GM21447 (cell line): ENCODE measurements around the gene HOXB13.

Experiments
- ATAC-seq: cut with Tn5 transposase; IDR thresholded peaks from one replicate; pipeline ENCODE4 v1.9.1; 2021; ENCODE audit not compliant: unreplicated experiment

Gene HOXB13

GRCh38 chr17:48728232-48729231, at the start of gene HOXB13:
TSS of gene HOXB13 (minus strand) at chr17:48728750. CDS start at chr17:48728593, 157 bp downstream.
- ATAC-seq = no peak

DNA sequence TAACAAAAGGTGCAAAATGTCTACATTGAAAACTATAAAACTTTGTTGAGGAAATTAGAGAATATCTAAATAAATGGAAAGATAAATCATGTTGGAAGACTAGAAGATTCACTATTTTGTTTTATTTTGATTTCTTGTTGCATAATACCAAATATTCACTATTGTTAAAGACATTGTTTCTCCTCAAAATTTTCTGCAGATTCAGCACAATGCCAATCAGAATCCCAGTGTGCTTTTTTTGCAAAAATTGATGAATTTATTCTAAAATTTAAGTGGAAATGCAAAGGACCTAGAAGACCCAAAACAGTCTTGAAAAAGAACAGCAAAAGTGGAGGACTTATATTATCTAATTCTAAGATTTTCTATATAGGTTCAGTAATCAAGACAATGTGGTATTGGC, 48.1 kb upstream of the HOXB13 start:
- no peak for ATAC-seq

DNA sequence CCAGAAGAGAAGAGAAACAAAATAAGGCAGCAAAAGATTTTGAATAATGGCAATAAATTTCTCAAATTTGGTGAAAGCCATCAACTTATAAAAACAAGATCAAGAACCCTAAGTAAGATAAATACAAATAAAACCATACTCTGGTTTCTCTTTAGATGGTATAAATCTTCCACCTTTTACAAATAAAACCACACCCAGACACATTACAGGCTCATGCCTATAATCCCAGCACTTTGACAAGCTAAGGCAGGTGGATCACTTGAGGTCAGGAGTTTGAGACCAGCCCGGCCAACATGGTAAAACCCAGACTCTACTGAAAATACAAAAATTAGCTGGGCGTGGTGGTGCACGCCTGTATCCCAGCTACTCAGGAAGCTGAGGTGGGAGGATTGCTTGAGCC, 44.7 kb upstream of the HOXB13 start:
- ATAC-seq = no peak

- no peak for ATAC-seq
Measured at GRCh38 chr17:48770954-48771353, 42.4 kb upstream of the HOXB13 start.

GRCh38 chr17:48769009-48769675, 40.6 kb upstream of the HOXB13 start:
- ATAC-seq = no peak

GRCh38 chr17:48767263-48767774, 38.8 kb upstream of the HOXB13 start:
- no peak for ATAC-seq

- ATAC-seq = no peak
Measured at GRCh38 chr17:48761114-48761513, 32.6 kb upstream of the HOXB13 start.

DNA sequence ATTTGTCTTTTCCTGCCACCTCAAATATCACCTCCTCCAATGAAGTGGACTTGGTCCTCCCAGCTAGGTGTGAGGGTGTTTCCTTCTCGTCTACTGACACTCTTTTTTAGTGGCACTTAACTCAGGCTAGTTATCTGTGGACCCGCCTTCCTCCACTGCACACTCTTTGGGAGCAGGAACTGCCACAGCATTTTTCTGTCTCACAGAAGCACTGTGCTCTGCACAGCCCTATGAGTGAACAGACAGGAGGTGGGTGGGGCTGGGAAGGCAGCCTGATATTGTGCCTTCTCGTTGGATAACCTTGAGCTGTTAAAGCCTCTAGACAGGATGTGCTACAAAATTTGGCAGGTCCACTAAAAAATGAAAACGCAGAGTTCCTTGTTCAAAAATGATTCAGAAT, 31.9 kb upstream of the HOXB13 start:
- ATAC-seq = no peak

DNA sequence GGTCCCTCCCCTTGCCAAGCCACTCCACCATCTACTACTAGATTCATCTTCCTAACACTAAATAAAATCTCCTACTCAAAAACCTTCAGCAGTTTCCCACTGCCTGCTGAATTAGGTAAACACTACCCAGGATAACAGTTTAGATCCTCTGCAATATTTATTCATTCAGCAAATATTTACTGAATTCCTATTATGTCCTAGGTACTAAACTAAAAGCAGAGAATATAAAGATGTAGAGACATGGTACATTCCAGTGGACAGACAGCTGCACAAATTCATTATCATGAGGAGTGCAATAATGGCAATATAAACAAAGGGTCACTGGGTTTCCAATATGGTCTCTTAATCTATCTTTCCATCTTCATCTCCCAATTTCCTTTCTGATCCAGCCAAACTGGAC, 30.7 kb upstream of the HOXB13 start:
- ATAC-seq = no peak

DNA sequence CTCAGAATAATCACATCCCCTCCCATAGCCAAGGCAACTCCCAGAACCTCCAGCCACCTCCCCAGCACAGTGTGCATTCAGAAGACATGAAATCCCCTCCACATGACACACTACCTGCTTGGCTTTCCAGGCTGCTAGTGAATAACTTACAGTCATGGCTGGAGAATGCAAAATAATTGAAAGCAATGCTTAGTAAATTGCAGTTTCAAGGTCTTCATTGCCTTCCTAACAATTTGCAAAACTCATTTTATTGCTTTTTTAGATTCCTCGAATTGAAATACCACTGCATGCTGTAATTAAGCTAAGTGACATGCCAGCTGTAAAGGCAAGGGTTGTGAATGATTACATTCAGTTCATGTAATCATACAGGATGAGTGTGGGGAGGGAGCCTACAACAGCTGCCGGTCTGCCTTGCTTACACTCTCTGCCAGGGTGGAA, 29.0 kb upstream of the HOXB13 start:
- ATAC-seq = no peak

DNA sequence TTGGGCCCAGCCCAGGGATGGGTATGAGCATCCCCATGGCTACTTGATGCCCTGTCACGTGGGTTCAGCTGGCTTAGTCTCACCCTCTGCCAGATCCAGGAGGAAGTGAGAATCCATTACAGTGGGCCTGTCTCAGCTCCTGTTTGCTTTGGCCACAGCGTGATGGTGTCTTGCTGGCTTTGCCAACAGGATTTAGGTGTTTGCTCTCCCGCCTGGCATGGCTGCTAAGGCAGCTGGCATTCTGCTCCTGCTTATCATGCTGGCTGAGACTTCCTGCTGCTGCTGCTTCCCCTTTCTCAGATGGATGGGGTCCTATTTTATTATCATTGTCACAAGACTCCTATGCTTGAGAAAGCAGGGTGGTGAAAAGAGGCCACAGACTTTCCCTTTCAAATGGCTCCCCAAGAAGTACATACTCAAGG, 28.3 kb upstream of the HOXB13 start:
- ATAC-seq = no peak

GRCh38 chr17:48755356-48755755, 26.8 kb upstream of the HOXB13 start:
- no peak for ATAC-seq

- ATAC-seq = no peak
Measured at GRCh38 chr17:48754500-48755261, 26.1 kb upstream of the HOXB13 start.

- no peak for ATAC-seq
Measured at GRCh38 chr17:48753794-48754499, 25.4 kb upstream of the HOXB13 start.

DNA sequence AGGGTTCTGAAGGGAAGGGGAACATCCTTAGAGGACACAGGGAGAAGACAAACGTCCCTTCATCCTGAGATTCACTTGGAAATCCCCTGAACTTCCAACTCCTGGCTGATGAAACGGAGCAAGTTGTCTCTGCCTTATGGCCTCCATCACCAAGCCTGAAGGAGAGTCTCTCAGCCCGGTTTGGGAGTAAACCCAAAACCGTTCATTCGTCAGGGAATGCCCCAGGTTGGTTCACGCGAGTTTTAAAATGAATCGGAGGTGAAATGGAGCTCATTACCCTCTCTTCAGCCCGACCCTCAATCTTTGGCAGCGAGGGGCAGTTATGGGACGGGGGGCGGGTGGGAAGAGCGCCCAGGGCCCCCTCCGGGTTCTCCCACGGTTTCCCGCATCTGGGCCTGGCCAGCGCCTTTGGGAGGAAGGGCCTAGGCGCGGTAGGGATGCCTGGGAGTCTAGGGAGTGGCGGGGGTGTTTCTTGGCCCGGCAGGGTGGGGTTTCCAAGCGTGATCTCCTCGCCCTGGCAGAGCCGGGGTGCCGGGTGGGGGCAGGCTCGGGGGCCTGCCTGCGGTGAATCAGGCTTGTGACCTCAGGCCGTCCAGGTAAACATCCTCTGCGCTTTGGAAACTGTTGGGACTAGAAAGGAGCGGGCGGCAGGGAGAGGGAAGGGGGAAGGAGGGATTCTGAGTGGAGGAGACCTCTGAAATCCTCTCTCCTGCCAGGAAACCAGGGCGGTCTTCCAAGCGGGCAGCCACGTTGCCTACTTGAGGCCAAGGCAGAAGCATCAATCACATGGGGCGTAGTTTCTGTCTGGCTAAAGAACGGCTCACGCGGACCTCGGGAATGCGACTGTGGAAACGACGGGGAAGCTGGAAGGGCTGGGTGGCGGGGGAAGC, 24.1 kb upstream of the HOXB13 start:
- ATAC-seq = no peak

DNA sequence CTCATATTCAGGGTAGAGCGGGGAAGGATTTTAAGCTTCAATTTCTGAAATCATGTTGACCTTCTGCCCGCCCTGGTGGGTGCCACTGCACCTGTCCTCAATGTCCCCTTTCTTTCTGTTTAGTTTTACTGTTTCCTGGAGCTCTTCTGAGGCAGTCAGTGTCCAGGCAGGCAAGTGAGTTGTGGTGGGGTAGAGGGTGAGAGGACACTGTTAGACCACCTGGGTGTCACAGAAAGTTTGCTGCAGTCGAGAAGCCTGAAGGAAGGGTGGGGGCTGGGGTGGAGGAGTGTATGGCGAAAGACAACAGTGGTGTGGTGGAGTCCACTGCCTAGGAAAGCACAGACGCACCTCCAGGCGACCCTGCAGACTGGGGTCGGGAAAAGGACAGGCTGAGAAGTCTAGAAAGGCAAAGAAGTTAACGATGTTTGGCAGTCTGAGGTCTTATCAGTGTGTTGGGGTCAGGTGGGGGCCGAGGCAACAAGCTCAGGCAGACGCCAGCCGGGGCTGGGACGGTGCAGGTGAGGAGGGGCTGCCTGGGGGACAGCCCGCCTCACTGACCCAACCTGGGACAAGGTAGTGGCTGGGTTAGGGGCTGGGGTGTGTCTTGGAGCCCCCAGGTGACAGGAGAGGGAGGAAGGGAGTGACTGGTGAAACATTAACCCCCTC, 23.3 kb upstream of the HOXB13 start:
- no peak for ATAC-seq

- ATAC-seq = no peak
Measured at GRCh38 chr17:48751172-48751571, 22.6 kb upstream of the HOXB13 start.

DNA sequence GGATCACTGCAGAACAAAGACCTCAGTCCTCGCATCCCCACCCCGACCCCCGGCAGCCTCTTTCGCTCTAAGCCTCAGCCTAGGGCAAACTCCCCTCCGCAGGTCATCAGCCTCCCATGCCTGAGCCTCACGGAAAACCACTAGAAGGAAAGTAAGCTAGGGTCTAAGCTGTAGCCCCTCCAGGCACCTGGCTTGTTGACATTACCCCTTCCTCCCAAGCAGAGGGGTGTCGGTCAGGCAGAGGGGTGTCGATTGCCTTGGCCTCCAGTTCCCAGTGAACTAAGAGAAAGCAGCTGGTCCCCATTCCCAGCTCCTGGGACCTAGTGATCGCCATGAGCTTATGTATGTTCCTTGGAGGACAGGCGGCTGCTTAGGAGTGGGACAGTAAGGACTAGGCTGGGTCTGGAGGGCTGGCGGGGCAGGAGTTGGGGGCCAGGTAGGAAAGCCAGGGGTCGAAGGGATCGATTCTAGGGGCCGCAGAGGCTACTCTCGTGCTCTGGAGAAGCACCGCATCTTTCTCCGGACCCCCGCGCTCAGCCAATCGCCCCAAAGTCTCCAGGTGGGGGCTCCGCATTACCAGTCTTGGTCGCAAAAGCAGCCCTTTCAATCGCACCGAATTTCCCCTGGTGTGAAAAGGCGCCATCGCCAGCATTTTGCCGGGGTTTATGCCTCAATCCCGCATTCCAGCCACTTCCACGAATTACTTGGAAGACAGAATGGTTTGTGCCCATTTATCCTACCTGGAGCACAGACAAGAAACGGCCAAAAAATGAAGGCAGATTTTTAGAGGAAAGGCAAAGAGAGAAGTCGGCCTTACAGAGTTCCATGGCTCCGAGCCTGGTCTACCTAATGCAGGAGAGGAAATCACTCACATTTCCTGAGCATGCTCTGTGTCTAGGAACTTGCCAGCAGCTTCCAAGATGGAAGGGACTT, 21.3 kb upstream of the HOXB13 start:
- no peak for ATAC-seq
